Endothelial cell of umbilical vein (primary cell): ENCODE data around the gene BMPR1A. TPM values are rescaled to one million over a fixed set of nuclear protein-coding genes. Genes with fewer than 3 reads are reported as not detected.

Source experiments
- BruUV-seq: library from RNA; stranded (reverse); fragments of 400-500 nt; replicated peaks from 2 replicates; lab custom pipeline; 2021; lab: Mats Ljungman, UMichigan
- CTCF ChIA-PET: fragments of 300-600, 350-600 bp; sonication (Branson Sonifier 250); formaldehyde crosslinking; loops from one replicate; lab custom pipeline; 2021; ENCODE audit warnings: antibody characterized with exemption, inconsistent platforms; lab: Charles Lee
- POLR2A ChIA-PET: fragments of 300-600, 350-600 bp; sonication (Branson Sonifier 250); formaldehyde crosslinking; loops from one replicate; lab custom pipeline; 2021; ENCODE audit warnings: antibody characterized with exemption, inconsistent platforms; lab: Charles Lee
- DNase-seq: peaks from one replicate; pipeline ENCODE4 v3.0.0-alpha.2; 2011; ENCODE audit warnings: low read depth, low spot score
- FAIRE-seq: peaks from 2 replicates; lab custom pipeline; 2011; peaks lifted over from hg19 to GRCh38; lab: Jason Lieb, UNC
- H2AFZ ChIP-seq: 2 replicates; pipeline ENCODE4 v1.6.0; 2012; ENCODE audit warnings: low read depth, low read length, control low read depth, inconsistent platforms
- H3K27ac ChIP-seq: 2 replicates; pipeline ENCODE4 v1.5.1; 2011; ENCODE audit warnings: low read depth, mild to moderate bottlenecking, control low read depth, low read length, moderate library complexity; ENCODE audit not compliant: insufficient read depth
- H3K27me3 ChIP-seq, 2 experiments: 2 replicates each; pipeline versions ENCODE4 v1.6.0 to v1.6.1; 2011; ENCODE audit warnings: low read length in 2 of 2, mixed read lengths in 1 of 2; ENCODE audit not compliant: control insufficient read depth in 2 of 2, insufficient read depth in 2 of 2
- H3K36me3 ChIP-seq, 2 experiments: 2 replicates in 1 of 2; 3 replicates in 1 of 2; pipeline ENCODE4 v1.5.1; 2011; ENCODE audit warnings: low read length in 2 of 2, mild to moderate bottlenecking in 1 of 2, moderate library complexity in 1 of 2; ENCODE audit not compliant: control insufficient read depth in 2 of 2, insufficient read depth in 2 of 2; ENCODE audit errors: extremely low read depth in 1 of 2
- H3K4me1 ChIP-seq: 3 replicates; pipeline ENCODE4 v1.5.1; 2011; ENCODE audit warnings: mild to moderate bottlenecking, low read length; ENCODE audit not compliant: control insufficient read depth, insufficient read depth; ENCODE audit errors: extremely low read depth
- H3K4me2 ChIP-seq: 2 replicates; pipeline ENCODE4 v1.6.1; 2011; ENCODE audit warnings: low read length, control low read depth, mixed read lengths; ENCODE audit not compliant: insufficient read depth
- H3K4me3 ChIP-seq, 3 experiments: fragments of 200-600 bp in 1 of 3; sonication (generic), shearing (Covaris generic) in 1 of 3; replicated peaks in 1 of 3; 2 replicates each; pipeline ENCODE4 v1.5.1; 2011 to 2016; ENCODE audit warnings: control low read depth in 3 of 3, low read length in 3 of 3, mild to moderate bottlenecking in 2 of 3, inconsistent platforms in 1 of 3, low read depth in 1 of 3, moderate library complexity in 1 of 3; ENCODE audit not compliant: insufficient read depth in 1 of 3
- H3K79me2 ChIP-seq: 2 replicates; pipeline ENCODE4 v1.6.0; 2012; ENCODE audit warnings: low read length, inconsistent platforms; ENCODE audit not compliant: control insufficient read depth, insufficient read depth
- H3K9ac ChIP-seq: replicated peaks from 2 replicates; pipeline ENCODE3; 2011; ENCODE audit warnings: low read length, control low read depth; ENCODE audit not compliant: insufficient read depth; ENCODE audit errors: extremely low read depth
- H3K9me1 ChIP-seq: replicated peaks from 3 replicates; pipeline ENCODE4 v1.6.0; 2011; ENCODE audit warnings: mild to moderate bottlenecking, low read length; ENCODE audit not compliant: control insufficient read depth, insufficient read depth; ENCODE audit errors: extremely low read depth
- H3K9me3 ChIP-seq: replicated peaks from 2 replicates; pipeline ENCODE4 v1.5.1; 2012; ENCODE audit warnings: low read length, inconsistent platforms; ENCODE audit not compliant: control insufficient read depth, insufficient read depth
- H4K20me1 ChIP-seq: replicated peaks from 2 replicates; pipeline ENCODE3; 2011; ENCODE audit warnings: mild to moderate bottlenecking, low read length; ENCODE audit not compliant: control insufficient read depth, insufficient read depth; ENCODE audit errors: extremely low read depth
- EZH2 ChIP-seq: IDR thresholded peaks from 2 replicates; pipeline ENCODE4 v1.6.1; 2012; ENCODE audit warnings: borderline replicate concordance, low read depth, mild to moderate bottlenecking, moderate library complexity, low read length, inconsistent platforms; ENCODE audit not compliant: severe bottlenecking
- FOS ChIP-seq: IDR thresholded peaks from 2 replicates; pipeline ENCODE4 v1.6.1; 2011; ENCODE audit warnings: mild to moderate bottlenecking, low read length, moderate library complexity, borderline replicate concordance; ENCODE audit not compliant: insufficient read depth
- GATA2 ChIP-seq: IDR thresholded peaks from 2 replicates; pipeline ENCODE4 v1.7.0; 2011; ENCODE audit warnings: low read depth, mild to moderate bottlenecking, moderate library complexity, mixed read lengths, low read length; ENCODE audit not compliant: insufficient read length, insufficient read depth
- JUN ChIP-seq: IDR thresholded peaks from 2 replicates; pipeline ENCODE4 v1.6.1; 2011; ENCODE audit warnings: borderline replicate concordance, low read depth; ENCODE audit not compliant: insufficient read length, insufficient read depth
- POLR2A ChIP-seq: IDR thresholded peaks from 2 replicates; pipeline ENCODE4 v1.6.1; 2012; ENCODE audit warnings: low read depth, mild to moderate bottlenecking, control low read depth, low read length
- POLR2AphosphoS5 ChIP-seq: IDR thresholded peaks from 2 replicates; pipeline ENCODE4 v1.6.1; 2012; ENCODE audit warnings: low read depth, mild to moderate bottlenecking, control low read depth, low read length, moderate library complexity; ENCODE audit not compliant: insufficient read depth
- dilution Hi-C: fragments of 300-500 bp; cut with MboI; formaldehyde crosslinking; loops from one replicate; pipeline ENCODE4 v1.15.0; 2019; ENCODE audit warnings: low sequenced_read_pairs; ENCODE audit not compliant: extremely low pct_ligation_motif_present
- intact Hi-C: fragments of 100-400 bp; cut with micrococcal nuclease; formaldehyde crosslinking; loops from one replicate; pipeline ENCODE4 v1.10.0; 2022
- polyA plus RNA-seq, 4 experiments: library from polyadenylated mRNA; depleted of rRNA in 3 of 4; stranded (reverse) in 3 of 4; unstranded in 1 of 4; fragments of >200 nt; gene quantifications; 2 replicates each; pipeline versions ENCODE4 v1.2.1 to v1.2.3, GENCODE V29; 2011 to 2012; ENCODE audit warnings: missing spikeins in 1 of 4
- total RNA-seq: library from RNA; stranded (reverse); gene quantifications from 2 replicates; pipeline ENCODE4 v1.2.3, GENCODE V29; 2021
- TF ChIP-seq, protein P1 (sequence below): IDR thresholded peaks from 2 replicates; pipeline ENCODE4 v1.6.1; 2011; ENCODE audit not compliant: insufficient read depth, insufficient read length
- TF ChIP-seq, protein P2 (sequence below), 2 donors: IDR thresholded peaks; 1 replicate in 1 of 2; 2 replicates in 1 of 2; pipeline ENCODE4 v1.5.1; 2011; ENCODE audit warnings: low read length in 2 of 2, mild to moderate bottlenecking in 2 of 2, moderate library complexity in 2 of 2, control low read depth in 1 of 2, inconsistent platforms in 1 of 2, low read depth in 1 of 2; ENCODE audit not compliant: insufficient read depth in 1 of 2; ENCODE audit errors: extremely low read depth in 1 of 2

The BMPR1A gene
- total and polyA plus RNA-seq, 2 donors (not counting 3 experiments of a cell fraction or from before 2014, with no cell fraction given) = not detected

DNA sequence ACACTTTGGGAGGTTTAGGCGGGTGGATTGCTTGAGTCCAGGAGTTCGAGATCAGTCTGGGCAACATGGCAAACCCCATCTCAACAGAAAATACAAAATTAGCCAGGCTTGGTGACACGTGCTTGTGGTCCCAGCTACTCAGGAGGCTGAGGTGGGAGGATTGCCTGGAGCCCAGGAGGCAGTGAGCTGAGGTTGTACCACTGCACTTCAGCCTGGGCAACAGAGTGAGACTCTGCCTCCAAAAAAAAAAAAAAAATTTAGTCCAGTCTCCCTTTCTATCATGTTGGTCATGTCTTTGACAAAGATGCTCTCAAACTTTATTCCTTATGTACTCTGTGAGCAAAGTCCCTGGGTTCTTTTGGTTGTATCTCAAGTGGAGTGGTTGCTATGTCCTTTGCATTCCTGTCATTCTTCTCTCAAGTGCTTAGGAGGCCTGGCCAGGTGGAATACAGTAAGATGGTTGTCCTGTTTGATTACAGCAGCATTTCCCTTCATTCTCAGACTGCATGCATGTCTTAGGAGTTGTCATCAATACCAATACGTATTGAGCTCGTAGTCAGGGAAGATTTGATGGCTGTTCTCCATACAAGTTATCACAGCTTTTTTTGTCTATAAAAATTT, 115.3 kb downstream of the BMPR1A start:
- Histone ChIP-seq H3K27ac (no peak overlapping the region), H3K27me3 (peaks cover 12 to 13% of the 10 kb centered on the region in 2 experiments), H3K36me3 (no peaks in the 10 kb centered on the region), H3K79me2 (no peaks in the 10 kb centered on the region), H3K4me1 (peaks cover 22% of the 10 kb centered on the region), H2AFZ (no peak overlapping the region), H3K9me3 (no peaks in the 10 kb centered on the region), H3K9ac (no peak overlapping the region), H3K4me2 (no peak overlapping the region), H4K20me1 (no peaks in the 10 kb centered on the region), H3K4me3 (no peak overlapping the region), H3K9me1 (no peaks in the 10 kb centered on the region)
- ChIA-PET POLR2A (no interaction called here), CTCF (no interaction called here)
- intact Hi-C loops = loop anchor here (2.0 kb wide), 1 partner anchor 123 kb away; no protein-coding TSS in a partner anchor
- no peak for FAIRE-seq
- BruUV-seq = no TSS peak
- dilution Hi-C loops = no loop called here
- DNase-seq = no peak
- TF ChIP-seq EZH2 = no peak
- no peak for TF ChIP-seq POLR2AphosphoS5
- TF ChIP-seq POLR2A = no peak
- no peak for TF ChIP-seq JUN

DNA sequence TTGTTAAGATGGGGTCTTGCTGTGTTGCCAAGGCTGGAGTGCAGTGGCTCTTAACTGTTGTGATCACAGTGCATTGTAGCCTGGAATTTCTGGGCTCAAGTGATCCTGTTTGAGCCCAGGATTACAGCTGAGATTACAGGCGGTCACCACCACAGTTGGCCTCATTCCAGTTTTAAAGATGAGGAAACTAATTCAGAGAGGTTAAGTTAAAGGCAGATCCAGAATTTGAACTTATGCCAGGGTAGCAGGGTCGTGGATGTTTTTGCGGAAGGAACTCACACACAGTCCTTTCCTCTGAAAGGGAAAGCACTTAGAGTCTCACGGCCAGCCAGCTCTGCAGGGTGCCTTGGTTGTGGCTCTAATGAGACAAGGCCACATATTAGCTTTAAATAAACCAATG, 116.3 kb downstream of the BMPR1A start:
- Histone ChIP-seq H3K4me3 (no peak overlapping the region), H3K4me1 (peaks cover 29% of the 10 kb centered on the region), H3K79me2 (no peaks in the 10 kb centered on the region), H3K9ac (no peak overlapping the region), H3K9me1 (no peaks in the 10 kb centered on the region), H3K27me3 (peaks cover 8 to 9% of the 10 kb centered on the region in 2 experiments), H2AFZ (no peak overlapping the region), H3K9me3 (no peaks in the 10 kb centered on the region), H3K36me3 (no peaks in the 10 kb centered on the region), H4K20me1 (no peaks in the 10 kb centered on the region), H3K4me2 (peak overlapping the region; percentile 1), H3K27ac (no peak overlapping the region)
- TF ChIP-seq, protein P1, sequence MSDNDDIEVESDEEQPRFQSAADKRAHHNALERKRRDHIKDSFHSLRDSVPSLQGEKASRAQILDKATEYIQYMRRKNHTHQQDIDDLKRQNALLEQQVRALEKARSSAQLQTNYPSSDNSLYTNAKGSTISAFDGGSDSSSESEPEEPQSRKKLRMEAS = no peak
- TF ChIP-seq POLR2AphosphoS5 (peak; percentile 58), JUN (no peak), EZH2 (no peak), GATA2 (peak; percentile 47), FOS (peak; percentile 24)
- TF ChIP-seq, protein P2, sequence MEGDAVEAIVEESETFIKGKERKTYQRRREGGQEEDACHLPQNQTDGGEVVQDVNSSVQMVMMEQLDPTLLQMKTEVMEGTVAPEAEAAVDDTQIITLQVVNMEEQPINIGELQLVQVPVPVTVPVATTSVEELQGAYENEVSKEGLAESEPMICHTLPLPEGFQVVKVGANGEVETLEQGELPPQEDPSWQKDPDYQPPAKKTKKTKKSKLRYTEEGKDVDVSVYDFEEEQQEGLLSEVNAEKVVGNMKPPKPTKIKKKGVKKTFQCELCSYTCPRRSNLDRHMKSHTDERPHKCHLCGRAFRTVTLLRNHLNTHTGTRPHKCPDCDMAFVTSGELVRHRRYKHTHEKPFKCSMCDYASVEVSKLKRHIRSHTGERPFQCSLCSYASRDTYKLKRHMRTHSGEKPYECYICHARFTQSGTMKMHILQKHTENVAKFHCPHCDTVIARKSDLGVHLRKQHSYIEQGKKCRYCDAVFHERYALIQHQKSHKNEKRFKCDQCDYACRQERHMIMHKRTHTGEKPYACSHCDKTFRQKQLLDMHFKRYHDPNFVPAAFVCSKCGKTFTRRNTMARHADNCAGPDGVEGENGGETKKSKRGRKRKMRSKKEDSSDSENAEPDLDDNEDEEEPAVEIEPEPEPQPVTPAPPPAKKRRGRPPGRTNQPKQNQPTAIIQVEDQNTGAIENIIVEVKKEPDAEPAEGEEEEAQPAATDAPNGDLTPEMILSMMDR (IDR thresholded peaks at IDR 0.05; ENCODE audit: extremely low read depth in 1 of 2, insufficient read depth in 1 of 2, low read depth in 1 of 2, low read length in 2 of 2) = no peak
- peak; percentile 92 for DNase-seq
- dilution Hi-C loops (no loop called here), intact Hi-C loops (loop anchor here (2.0 kb wide), 1 partner anchor 124 kb away; no protein-coding TSS in a partner anchor)
- FAIRE-seq = peak; percentile 61
- ChIA-PET POLR2A (no interaction called here), CTCF (interaction anchor here (0.8 to 1.0 kb wide), 2 partner anchors 16 to 179 kb away, joined by 4 to 5 read pairs; no protein-coding TSS in a partner anchor)
- no TSS peak for BruUV-seq
